GM21526 (cell line): ENCODE results near the gene TKT.

Experiments
- ATAC-seq: cut with Tn5 transposase; IDR thresholded peaks from one replicate; pipeline ENCODE4 v1.9.1; 2021; ENCODE audit warnings: moderate library complexity; ENCODE audit not compliant: unreplicated experiment, low FRiP score

TKT gene

GRCh38 chr3:53226142-53226840 is 29.5 kb downstream of the TKT start:
- no peak for ATAC-seq

- ATAC-seq = no peak
Observed at GRCh38 chr3:53225651-53226050, 30.2 kb downstream of the TKT start.

- no peak for ATAC-seq
Observed at GRCh38 chr3:53225181-53225580, 30.6 kb downstream of the TKT start.

GRCh38 chr3:53224536-53224935 is 31.3 kb downstream of the TKT start:
- ATAC-seq = no peak

- ATAC-seq = no peak
Observed at GRCh38 chr3:53224026-53224425, 31.8 kb downstream of the TKT start.

- no peak for ATAC-seq
Observed at GRCh38 chr3:53223541-53223966, 32.3 kb downstream of the TKT start.

GRCh38 chr3:53223025-53223424 is 32.8 kb downstream of the TKT start:
- ATAC-seq = no peak

- ATAC-seq = no peak
Observed at GRCh38 chr3:53222183-53222901, 33.5 kb downstream of the TKT start.

GRCh38 chr3:53221827-53222182 is 34.0 kb downstream of the TKT start:
- no peak for ATAC-seq

- ATAC-seq = no peak
Observed at GRCh38 chr3:53221345-53221744, 34.5 kb downstream of the TKT start.

- ATAC-seq = peak; percentile 57
Observed at GRCh38 chr3:53219895-53220483, 35.8 kb downstream of the TKT start.

GRCh38 chr3:53218131-53218530 is 37.7 kb downstream of the TKT start:
- no peak for ATAC-seq

GRCh38 chr3:53217175-53217574 is 38.6 kb downstream of the TKT start:
- ATAC-seq = no peak

GRCh38 chr3:53216723-53217122 is 39.1 kb downstream of the TKT start:
- no peak for ATAC-seq

- no peak for ATAC-seq
Observed at GRCh38 chr3:53215816-53216215, 40.0 kb downstream of the TKT start.

- ATAC-seq = no peak
Observed at GRCh38 chr3:53213276-53213675, 42.5 kb downstream of the TKT start.

- ATAC-seq = no peak
Observed at GRCh38 chr3:53211706-53212702, 43.8 kb downstream of the TKT start.

GRCh38 chr3:53202331-53203015 is 53.3 kb downstream of the TKT start:
- no peak for ATAC-seq

- no peak for ATAC-seq
Observed at GRCh38 chr3:53200501-53201498, 55.0 kb downstream of the TKT start.
